Activated naive CD4-positive, alpha-beta T cell treated with anti-CD3 and anti-CD28 coated beads, Interleukin-2, amount 50 U/mL, for 16 hours (primary cell): ENCODE measurements around the gene PDCD6IP.
"Not testable (repeated sequence)": the region's sequence is repeated elsewhere in the genome, so short reads cannot be mapped to it uniquely, and the experiment has no call there.

Experiments used
- DNase-seq: peaks from one replicate; pipeline ENCODE4 v3.0.0-alpha.2; 2020

Gene PDCD6IP

DNA sequence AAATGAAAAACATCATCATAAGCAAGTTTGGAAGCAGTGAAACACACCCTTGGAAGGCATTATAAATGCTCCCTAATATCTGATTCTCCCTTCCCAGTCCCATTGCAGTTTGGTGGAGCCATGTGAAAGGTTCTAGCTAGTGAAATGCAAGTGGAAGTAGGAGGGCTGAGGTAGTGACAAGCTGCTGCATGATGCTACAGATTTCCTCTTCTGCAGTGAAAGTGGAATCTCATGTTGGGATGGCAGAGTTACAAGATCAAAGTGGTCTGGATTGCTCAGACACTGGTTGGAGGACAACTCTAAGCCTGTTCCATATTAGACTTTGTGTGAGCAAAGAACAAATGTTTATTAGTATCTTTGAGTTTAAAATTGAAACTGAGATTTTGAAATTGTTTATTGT lies 3.3 kb upstream of the PDCD6IP start:
- no peak for DNase-seq

DNA sequence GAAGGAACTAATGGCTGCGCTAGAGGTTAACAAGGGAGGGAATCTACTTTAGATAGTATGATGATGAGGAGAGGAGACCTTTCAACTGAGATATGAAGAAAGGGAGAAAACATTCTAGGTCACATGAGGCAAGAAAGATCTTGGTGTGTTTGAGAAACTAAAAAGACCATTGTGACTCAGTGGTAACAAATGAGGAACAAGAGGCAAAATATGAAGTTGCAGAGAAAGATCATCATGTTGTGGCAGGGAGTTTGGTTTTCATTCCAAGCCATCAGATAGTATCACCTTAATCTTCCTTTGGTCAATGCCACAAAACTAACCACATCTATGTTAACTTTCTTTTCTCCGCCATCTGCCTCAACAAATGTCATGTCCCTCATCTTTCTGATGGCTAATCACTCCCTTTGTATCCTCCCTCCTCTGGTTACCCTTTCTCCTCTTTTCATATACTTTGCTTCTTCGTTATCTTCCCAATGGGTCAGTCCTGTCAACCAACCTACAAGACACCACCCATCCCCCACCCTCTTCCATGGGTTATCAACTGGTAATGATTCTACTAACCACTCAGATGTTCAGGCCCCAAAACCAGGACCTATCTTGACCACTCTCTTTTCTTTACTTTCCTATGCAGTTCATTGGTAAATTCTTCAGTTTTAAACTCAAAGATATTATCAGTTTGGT lies 2.4 kb upstream of the PDCD6IP start:
- DNase-seq, result no peak

DNA sequence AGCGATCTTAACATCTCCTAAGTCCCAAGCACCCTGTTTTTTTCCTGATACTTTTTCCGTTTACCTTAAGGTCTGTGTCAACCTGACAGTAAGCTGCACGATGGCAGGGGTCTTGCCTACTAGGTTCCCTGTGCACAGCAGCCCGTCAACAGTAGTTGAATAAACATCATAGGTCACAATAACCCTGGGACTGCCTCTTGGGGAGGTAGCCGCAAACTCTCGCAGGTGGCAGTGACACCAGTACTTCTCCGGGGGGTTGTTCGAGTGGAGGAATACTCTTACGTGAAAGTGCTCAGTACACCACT lies 365 bp upstream of the PDCD6IP start:
- no peak for DNase-seq

DNA sequence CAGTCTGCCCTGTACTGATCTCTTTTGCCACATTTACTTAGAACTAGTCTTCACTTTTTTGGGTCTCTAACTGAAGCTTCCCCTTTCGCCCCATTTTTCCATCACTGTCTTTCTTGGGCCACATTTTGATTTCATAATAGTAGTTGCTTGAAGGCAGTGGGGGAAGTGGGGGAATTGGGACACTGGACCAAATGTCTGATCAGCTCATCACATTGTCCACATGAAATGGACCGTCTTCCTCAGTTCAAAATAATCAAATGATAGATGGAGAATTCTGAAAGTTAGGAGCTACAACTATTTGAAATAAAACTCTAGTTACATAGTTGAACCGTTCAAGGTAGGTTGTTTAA lies 747 bp downstream of the PDCD6IP start:
- DNase-seq, result no peak

DNA sequence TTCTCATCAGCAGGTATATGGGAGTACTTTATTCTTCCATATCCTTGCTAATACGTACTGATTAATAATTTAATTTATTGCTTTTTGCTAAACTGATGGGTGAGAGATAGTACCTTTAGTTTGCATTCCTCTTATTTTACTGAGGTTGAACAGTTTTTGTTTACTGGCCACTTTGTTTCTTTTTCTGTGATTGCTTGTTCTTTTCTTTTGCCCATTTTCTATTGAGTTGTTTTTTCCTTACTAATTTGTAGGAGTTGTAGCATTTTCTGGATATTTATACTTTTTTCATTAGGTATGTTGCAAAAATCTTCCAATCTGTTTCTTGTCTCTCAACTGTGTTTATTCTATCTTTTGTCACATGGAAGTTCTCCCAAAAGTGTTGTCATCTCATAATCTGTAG lies 4.8 kb downstream of the PDCD6IP start:
- DNase-seq, result no peak

DNA sequence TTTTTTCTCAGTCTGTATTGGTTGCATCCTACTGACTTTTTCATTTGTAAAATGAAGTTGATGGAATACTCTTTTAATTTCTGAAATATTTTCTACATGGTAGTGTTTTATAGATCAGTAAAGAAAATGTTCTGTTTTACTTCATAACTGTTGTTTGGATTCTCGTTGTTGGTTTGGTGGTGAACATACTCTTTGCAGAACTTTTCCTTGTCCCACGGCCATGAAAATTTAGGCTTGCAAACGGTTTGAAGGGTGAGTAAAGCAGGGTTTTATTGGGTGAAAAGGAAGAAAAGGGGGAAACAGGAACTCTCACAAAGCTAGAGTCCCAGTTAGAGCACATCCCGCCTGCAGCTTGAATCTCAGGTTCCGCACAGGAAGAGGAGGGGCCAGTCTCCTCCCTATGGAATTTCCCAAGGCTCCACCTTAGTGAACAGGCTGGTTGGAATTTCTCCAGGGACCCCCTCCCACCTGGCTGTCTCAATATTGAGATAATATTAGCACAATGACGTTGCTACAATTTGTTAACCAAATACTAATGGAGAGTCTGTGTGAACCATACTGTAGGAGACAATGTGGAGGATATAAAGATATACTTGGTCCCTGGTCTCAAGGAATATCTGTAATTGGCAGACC lies 5.6 kb downstream of the PDCD6IP start:
- no peak for DNase-seq

DNA sequence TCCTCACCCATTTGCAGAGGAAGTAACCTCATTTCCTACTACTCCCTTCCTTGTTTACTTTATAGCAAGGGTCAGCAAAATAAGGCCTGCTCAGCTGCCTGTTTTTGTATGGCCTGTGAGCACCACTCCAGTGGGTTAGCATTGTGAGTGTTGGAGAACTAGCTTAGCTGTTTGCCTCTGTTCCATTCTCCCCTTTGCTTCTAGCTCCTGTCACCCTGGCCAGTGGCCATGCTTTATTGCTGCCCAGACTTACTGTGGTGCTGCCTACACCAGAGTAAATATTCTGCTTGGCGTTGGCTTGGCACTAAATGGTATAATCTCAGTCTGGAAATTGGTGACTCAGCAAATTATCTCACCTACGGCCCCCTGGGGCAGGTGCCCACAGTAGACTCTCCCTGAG lies 8.8 kb downstream of the PDCD6IP start:
- DNase-seq, result no peak

DNA sequence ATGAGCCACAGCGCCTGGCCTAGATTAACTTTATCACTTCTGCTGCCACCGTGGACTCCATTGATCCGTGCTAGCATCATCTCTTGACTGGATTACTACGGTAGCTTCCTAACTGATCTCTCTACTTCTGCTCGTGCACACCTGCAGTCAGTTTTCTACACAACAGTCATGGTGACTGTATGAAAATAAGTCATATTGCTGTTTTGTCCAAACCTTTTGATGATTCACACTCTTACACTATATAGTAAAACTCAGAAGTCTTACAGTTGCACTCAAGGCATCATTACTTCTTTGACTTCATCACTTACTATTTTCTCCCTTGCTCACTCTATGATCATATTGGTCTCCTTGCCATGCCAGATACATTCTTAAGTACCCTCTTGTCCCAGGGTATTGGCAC lies 10.1 kb downstream of the PDCD6IP start:
- DNase-seq, result no peak

DNA sequence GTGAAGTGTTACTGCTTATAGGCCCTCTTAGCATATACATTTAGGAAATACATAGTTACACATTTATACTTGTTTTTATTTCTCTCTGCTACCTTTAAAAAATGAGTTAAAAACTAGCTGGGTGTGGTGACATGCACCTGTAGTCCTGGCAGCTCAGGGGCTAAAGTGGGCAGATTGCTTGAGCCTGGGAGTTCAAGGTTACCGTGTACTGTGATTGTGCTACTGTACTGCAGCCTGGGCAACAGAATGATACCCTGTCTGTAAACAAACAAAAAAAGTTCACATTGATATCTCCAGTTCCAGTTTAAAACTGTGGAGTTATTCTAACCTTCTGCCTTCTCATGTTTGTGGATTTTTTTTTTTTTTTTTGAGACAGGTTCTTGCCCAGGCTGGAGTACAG lies 12.1 kb downstream of the PDCD6IP start:
- no peak for DNase-seq

DNA sequence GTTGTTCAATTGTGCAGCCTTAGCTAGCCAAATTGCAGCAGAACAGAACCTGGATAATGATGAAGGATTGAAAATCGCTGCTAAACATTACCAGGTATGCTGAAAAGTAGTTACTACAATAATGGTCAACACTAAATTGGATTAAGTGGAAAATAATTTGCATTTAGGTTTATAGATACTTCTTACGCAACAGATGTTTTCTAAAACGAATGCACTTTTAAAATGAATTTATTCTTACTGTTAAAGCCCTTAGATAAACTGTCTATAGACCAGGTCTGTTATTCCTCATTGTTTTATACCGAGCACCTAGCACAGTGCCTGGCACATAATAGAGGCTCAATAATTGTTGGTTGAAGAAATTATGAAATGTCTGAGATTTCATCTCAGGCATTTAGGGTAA lies 23.6 kb downstream of the PDCD6IP start:
- DNase-seq, result no peak

DNA sequence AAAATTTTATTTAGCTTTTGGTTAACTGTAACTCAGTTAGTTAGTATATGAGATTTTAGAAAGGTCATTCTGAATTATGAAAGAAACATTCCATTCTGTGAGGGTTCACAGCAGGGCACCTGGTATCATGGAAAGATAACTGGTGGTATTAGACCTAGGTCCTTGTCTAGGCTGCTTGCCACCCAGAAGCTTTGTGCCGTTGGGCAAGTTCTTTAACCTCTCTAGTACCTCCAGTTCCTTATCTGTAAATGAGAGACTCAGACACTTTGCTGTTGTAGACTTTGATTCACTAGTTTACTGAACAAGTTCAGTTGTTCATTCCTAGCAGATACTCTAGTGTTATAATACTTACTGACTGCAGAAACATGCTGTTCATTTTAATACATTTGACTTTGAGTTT lies 25.4 kb downstream of the PDCD6IP start:
- DNase-seq, result no peak

DNA sequence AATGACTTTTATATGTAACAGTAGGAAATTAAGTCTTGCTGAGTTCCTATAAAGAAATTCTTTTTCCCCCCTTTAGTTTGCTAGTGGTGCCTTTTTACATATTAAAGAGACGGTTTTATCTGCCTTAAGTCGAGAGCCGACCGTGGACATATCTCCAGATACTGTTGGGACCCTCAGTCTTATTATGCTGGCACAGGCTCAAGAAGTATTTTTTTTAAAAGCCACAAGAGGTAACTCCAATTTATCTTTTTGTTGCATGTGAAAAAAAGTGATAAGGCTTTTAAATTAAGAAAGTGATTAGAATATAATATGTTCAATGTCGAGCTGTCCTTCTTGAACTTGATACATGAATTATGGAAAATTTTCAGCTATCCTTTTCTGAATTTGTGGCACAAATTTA lies 26.7 kb downstream of the PDCD6IP start:
- no peak for DNase-seq

DNA sequence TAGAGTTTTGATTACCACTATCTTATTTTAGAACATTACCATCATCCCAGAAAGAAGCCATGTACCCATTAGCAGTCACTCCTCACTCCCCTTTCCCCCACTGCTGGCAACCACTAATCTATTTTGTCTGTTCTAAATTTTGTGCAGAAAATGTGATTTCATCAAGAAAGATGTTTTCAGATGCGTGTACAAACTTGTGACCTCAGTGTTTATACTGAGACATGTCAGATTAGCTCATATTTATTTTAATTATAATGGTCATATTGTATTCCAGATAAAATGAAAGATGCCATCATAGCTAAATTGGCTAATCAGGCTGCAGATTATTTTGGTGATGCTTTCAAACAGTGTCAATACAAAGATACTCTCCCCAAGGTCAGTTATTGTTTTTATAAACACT lies 27.8 kb downstream of the PDCD6IP start:
- no peak for DNase-seq

DNA sequence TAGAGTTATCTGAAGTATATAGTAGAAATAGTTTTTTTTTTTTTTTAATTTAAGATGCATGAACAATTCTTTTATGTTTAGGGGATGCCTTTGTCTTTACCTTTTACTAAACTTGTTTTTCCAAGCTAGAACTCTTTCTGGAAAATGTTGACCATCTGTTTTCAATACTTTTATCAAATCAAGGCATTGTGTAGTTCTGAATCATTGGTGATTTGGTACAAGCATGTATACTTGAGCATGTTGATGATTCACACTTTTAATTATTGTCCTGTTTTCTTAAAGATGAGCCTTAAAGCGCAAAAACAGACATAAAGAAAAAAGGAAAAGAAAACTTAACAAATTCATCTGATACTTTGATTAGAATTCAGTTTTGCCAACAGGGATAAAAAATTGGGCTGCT lies 28.3 kb downstream of the PDCD6IP start:
- DNase-seq, result no peak

DNA sequence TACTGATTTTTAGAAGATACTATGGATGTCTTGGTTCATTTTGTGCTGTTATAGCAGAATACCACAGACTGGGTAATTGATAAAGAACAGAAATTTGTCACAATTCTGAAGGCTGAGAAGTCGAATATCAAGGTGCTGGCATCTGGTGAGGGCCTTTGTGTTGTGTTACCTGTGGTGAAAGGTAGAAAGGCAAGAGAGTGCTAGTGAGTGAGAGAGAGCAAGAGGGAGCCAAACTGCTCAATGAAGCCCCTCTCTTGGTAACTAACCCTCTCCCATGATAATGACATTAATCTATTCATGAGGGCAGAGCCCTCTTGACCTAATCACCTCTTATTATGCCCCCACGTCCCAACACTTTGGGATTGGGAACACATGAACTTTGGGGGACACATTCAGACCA lies 31.3 kb downstream of the PDCD6IP start:
- no peak for DNase-seq

DNA sequence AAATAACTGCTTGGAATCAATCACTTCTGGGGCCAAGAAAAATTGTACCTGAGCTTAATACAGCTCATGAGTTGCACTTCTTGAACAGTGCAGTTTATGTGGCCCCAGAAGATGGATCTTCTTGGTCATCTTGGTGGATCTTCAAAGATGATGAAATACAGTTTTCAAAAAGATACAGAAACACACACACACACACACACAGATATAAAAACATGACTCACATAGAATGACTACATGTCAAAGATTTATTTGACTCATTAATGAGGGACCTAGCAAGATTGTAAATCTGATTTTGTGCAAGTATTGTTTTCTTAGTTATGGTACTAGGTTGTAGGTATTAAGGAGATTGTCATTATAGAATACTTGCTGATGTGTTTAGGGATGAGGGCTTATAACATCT lies 32.6 kb downstream of the PDCD6IP start:
- DNase-seq, result no peak

DNA sequence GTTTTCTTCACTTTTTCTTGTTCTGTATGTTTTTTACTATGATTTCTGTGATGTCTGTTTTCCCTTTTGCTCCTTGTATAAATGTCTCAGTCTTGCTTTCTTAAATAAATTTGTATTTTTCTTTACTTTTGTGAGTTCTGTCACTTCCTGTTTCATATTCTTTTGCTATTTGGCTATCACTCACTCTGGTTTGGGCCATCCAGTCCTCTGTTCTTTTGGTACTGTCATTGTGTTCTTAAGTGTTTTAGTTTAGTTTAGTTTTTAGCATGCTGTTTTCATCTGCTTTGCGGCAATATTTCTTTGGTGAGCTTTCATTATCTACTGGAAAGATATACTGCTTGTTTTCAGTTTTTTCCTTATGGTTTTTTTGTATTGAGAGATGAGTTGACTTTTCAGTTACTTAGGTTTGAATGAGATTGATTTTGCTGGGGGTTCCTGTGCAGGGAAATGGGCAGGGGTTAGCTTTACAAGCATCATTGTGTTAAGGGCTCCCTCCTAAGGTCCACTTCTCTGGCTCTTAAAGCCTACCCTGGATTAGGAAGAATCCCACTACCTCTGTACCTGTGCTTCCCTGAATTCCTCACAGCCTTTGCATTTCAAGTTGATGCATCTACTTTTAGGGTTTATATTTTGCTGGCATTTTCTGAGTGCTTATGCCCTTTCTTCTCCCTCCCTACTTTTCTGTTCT lies 35.1 kb downstream of the PDCD6IP start:
- no peak for DNase-seq

DNA sequence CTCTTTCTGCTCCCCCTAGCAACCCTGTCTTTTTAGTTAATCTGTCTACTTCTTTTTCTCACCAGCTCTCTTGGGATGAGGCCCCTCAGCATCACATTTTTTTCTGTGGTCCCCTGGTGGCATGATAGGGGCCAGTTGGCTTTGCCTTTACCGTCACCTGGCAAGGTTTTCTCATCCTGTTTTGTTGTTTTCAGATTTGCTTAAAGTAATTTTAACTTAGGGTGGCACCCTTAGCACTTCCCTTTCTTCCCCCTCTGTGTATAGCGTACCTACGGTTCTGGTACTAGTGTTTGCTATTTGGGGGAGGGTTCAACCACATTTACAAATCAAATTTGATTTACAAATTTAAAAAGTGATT lies 35.6 kb downstream of the PDCD6IP start:
- no peak for DNase-seq

DNA sequence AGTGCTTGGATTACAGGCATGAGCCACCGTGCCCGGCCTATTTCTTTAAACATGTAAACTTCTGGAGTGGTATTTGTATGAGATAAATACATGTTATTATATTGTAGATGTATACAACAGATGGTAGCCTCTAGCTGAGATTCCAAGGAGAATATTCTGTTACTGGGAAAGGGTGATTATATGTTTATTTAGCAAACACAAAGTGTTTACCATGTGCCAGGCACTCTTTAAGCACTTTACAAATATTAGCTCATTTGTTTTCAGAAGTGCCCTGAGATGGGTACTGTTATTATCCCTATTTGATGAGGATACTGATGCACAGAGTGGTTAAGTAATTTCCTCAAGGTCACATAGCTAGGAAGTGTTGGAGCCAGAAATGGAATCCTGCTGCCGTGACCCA lies 38.8 kb downstream of the PDCD6IP start:
- DNase-seq, result not testable (repeated sequence)

DNA sequence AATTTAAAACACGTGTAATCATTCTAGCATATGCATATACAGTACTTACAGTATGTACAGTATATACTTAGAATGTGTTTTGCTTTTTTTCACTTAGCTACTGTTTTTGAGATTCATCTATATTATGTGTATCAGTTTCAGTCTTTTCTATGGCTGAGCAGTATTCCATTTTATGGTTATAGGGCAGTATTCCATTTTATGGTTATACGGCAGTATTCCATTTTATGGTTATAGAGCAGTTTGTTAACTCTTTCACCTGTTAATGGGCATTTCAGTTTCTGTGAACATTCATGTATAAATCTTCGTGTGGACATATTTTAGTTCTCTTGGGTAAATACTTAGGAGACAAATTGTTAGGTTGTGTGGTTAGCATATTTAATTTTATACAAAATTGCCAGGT lies 40.9 kb downstream of the PDCD6IP start:
- no peak for DNase-seq

DNA sequence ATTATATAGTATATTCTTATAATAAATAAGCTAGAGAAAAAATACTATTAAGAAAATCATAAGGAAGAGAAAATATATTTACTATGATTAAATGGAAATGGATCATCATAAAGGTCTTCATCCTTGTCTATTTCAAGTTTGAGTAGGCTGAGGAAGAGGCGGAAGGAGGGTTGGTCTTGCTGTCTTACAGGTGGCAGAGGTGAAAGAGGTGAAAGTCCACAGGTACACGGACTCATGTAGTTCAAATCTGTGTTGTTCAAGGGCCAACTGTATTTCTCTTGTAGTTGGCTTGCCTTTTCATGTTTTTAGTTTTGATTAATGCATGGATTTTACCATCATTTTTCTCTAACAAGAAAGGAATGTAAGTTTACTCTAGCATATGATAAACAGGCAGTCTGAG lies 41.7 kb downstream of the PDCD6IP start:
- DNase-seq, result no peak

DNA sequence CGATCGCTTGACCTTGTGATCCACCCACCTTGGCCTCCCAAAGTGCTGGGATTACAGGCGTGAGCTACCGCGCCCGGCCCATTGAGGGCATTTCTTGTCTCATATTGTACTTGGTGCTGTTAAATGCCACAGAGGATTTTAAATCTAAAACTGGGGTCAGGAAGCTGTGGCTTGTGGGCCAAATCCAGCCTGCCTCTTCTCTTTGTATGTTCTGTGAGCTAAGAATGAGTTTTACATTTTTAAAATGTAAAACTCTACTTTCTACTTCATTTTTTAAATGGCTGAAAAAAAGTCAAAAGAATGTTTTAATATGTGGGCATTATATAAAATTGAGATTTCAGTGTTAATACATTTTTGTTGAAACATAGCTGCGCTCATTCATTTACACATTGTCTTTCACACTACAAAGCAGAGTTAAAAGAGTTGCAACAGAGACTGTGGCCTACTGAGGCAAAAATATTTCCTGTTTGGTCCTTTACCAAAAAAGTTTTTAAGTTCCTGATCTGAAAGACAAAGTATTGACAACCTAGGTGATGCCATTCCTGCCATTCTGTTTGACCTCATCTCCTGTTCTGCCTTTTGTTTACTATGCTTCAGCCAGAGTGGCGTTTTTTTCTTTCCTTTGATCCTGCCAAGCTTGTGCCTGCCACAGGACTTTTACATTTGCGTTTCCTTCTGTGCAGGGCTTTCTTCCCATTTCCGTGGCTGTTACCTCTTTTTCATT lies 50.4 kb downstream of the PDCD6IP start:
- no peak for DNase-seq

DNA sequence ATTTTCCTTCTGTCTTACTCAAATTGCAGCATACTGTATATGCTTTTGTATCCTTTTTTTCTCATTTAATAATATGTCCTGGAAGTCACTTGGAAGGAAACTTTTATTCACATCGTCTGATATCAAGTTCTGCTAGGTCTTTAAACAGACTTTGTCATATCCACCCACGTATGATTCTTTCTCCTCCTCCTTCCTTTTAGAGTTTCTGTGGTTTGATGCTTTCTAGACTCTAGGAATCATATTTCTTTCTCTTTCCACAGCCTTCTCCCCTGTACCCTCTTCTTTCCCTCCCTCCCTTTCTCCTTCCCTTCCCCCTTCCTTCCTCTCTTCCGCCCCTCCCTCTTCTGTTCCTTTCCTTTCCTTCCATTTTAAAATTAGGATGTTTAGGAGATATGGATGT lies 52.2 kb downstream of the PDCD6IP start:
- DNase-seq, result not testable (repeated sequence)

DNA sequence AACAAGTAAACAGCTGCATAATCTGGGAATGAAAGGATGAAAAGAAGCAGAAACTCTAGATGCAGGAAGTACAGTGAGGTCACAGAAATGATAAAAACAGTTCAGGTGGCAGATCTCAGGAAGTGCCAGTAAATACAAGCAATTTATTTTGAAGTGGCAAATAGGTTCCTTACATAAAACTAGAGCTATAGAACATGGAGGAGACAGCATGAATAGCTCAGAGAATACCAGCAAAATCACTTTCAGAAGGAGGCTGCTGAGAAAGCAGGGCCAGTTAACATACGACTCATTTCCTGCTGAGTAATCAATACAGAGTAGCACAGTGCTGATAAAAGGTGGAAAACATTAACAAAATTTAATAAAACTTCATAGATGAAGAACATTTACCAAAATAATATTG lies 57.0 kb downstream of the PDCD6IP start:
- DNase-seq, result not testable (repeated sequence)
